IMR-90 (cell line): Measurements from ENCODE around the gene TMEM72. TPM values are rescaled to one million over a fixed set of nuclear protein-coding genes. Genes with fewer than 3 reads are reported as not detected.
A peak's percentile ranks its signal among the peaks of the same experiment; 100 is the strongest.

Source experiments
- ATAC-seq: fragments of 200-7000 bp; cut with Tn5 transposase; 2 replicates; pipeline ENCODE4 v1.9.1; 2020; ENCODE audit warnings: low read depth, mild to moderate bottlenecking, moderate library complexity
- BruUV-seq: library from RNA; stranded (reverse); fragments of 400-500 nt; replicated peaks from 2 replicates; lab custom pipeline; 2021; lab: Mats Ljungman, UMichigan
- CTCF ChIA-PET: fragments of 300-600 bp; formaldehyde crosslinking; extraction: SDS; loops from one replicate; lab custom pipeline; 2021; ENCODE audit warnings: antibody characterized with exemption; lab: Yijun Ruan, JAX
- POLR2A ChIA-PET: fragments of 300-600 bp; sonication (Branson Sonifier 250); formaldehyde crosslinking; loops from one replicate; lab custom pipeline; 2022; ENCODE audit warnings: antibody characterized with exemption; ENCODE audit not compliant: unreplicated experiment; lab: Charles Lee
- DNase-seq: peaks from one replicate; pipeline ENCODE4 v3.0.0; 2013
- H2AFZ ChIP-seq: replicated peaks from 2 replicates; pipeline ENCODE3; 2013; ENCODE audit warnings: low read length, mild to moderate bottlenecking; ENCODE audit not compliant: poor library complexity
- H2AK5ac ChIP-seq: 2 replicates; pipeline ENCODE4 v1.6.1; 2013; ENCODE audit warnings: low read depth, low read length, inconsistent platforms
- H2AK9ac ChIP-seq: replicated peaks from 2 replicates; pipeline ENCODE3; 2013; ENCODE audit warnings: mild to moderate bottlenecking, low read depth, low read length, moderate library complexity; ENCODE audit not compliant: poor library complexity
- H2BK120ac ChIP-seq: 2 replicates; pipeline ENCODE4 v1.6.1; 2013; ENCODE audit warnings: low read depth, low read length, inconsistent platforms
- H2BK15ac ChIP-seq: 3 replicates; pipeline ENCODE4 v1.6.1; 2013; ENCODE audit warnings: low read depth, low read length, inconsistent platforms
- H2BK20ac ChIP-seq: 2 replicates; pipeline ENCODE4 v1.6.1; 2013; ENCODE audit warnings: low read depth, mild to moderate bottlenecking, inconsistent platforms, low read length, moderate library complexity
- H2BK5ac ChIP-seq: 2 replicates; pipeline ENCODE4 v1.6.1; 2013; ENCODE audit warnings: mild to moderate bottlenecking, low read depth, low read length, inconsistent platforms; ENCODE audit not compliant: poor library complexity, severe bottlenecking
- H3K14ac ChIP-seq: replicated peaks from 2 replicates; pipeline ENCODE4 v1.6.1; 2013; ENCODE audit warnings: low read depth, low read length, inconsistent platforms
- H3K18ac ChIP-seq: 2 replicates; pipeline ENCODE4 v1.6.1; 2013; ENCODE audit warnings: low read depth, low read length, control low read depth
- H3K23ac ChIP-seq: 2 replicates; pipeline ENCODE4 v1.6.1; 2013; ENCODE audit warnings: low read depth, low read length, inconsistent platforms
- H3K27ac ChIP-seq: 2 replicates; pipeline ENCODE4 v1.5.1; 2013; ENCODE audit warnings: mild to moderate bottlenecking, control low read depth, low read length; ENCODE audit not compliant: insufficient read depth
- H3K27me3 ChIP-seq: 2 replicates; pipeline ENCODE4 v1.6.1; 2013; ENCODE audit warnings: low read length; ENCODE audit not compliant: control insufficient read depth, insufficient read depth
- H3K36me3 ChIP-seq: 2 replicates; pipeline ENCODE4 v1.6.1; 2013; ENCODE audit warnings: low read length, mixed read lengths; ENCODE audit not compliant: control insufficient read depth, insufficient read depth
- H3K4ac ChIP-seq: 2 replicates; pipeline ENCODE4 v1.6.1; 2013; ENCODE audit warnings: low read depth, low read length, inconsistent platforms
- H3K4me1 ChIP-seq: 2 replicates; pipeline ENCODE4 v1.6.1; 2013; ENCODE audit warnings: low read length, mixed read lengths; ENCODE audit not compliant: control insufficient read depth, insufficient read depth
- H3K4me2 ChIP-seq: 2 replicates; pipeline ENCODE4 v1.6.1; 2013; ENCODE audit warnings: low read depth, mild to moderate bottlenecking, control low read depth, low read length, moderate library complexity
- H3K4me3 ChIP-seq: 2 replicates; pipeline ENCODE4 v1.5.1; 2013; ENCODE audit warnings: low read depth, mild to moderate bottlenecking, control low read depth, low read length, moderate library complexity; ENCODE audit not compliant: insufficient read depth
- H3K56ac ChIP-seq: 2 replicates; pipeline ENCODE4 v1.6.1; 2013; ENCODE audit warnings: low read length, inconsistent platforms; ENCODE audit not compliant: insufficient read depth; ENCODE audit errors: extremely low read depth
- H3K79me1 ChIP-seq, 2 experiments: 2 replicates each; pipeline ENCODE4 v1.6.1; 2013; ENCODE audit warnings: low read length in 2 of 2, inconsistent platforms in 1 of 2, low read depth in 1 of 2
- H3K9ac ChIP-seq: 2 replicates; pipeline ENCODE4 v1.6.1; 2013; ENCODE audit warnings: low read depth, low read length, control low read depth
- H3K9me1 ChIP-seq: 2 replicates; pipeline ENCODE4 v1.6.1; 2013; ENCODE audit warnings: low read length, inconsistent platforms; ENCODE audit not compliant: insufficient read depth
- H3K9me3 ChIP-seq: 2 replicates; pipeline ENCODE4 v1.6.1; 2013; ENCODE audit warnings: low read length; ENCODE audit not compliant: control insufficient read depth, insufficient read depth
- H4K20me1 ChIP-seq: 2 replicates; pipeline ENCODE4 v1.6.1; 2013; ENCODE audit warnings: low read length, inconsistent platforms; ENCODE audit not compliant: insufficient read depth
- H4K5ac ChIP-seq: 2 replicates; pipeline ENCODE4 v1.6.1; 2013; ENCODE audit warnings: mild to moderate bottlenecking, low read depth, low read length, control low read depth
- H4K8ac ChIP-seq, 2 experiments: 2 replicates each; pipeline ENCODE4 v1.6.1; 2013; ENCODE audit warnings: low read depth in 2 of 2, low read length in 2 of 2, control low read depth in 1 of 2, inconsistent platforms in 1 of 2
- H4K91ac ChIP-seq: 2 replicates; pipeline ENCODE4 v1.6.1; 2013; ENCODE audit warnings: low read depth, low read length, inconsistent platforms; ENCODE audit not compliant: insufficient read depth
- BHLHE40 ChIP-seq: fragments of 150-350 bp; IDR thresholded peaks from 2 replicates; pipeline ENCODE4 v1.6.1; 2016; ENCODE audit warnings: mild to moderate bottlenecking, low read depth, low read length
- CEBPB ChIP-seq: IDR thresholded peaks from 2 replicates; pipeline ENCODE4 v1.6.1; 2012; ENCODE audit warnings: low read depth, low read length, improper control_type of control experiment
- CHD1 ChIP-seq: IDR thresholded peaks from 2 replicates; pipeline ENCODE4 v1.6.1; 2012; ENCODE audit warnings: low read depth, low read length, improper control_type of control experiment
- CTCF ChIP-seq: conservative IDR thresholded peaks from 2 replicates; pipeline ENCODE4 v1.5.1; 2012; ENCODE audit warnings: mild to moderate bottlenecking, low read depth, low read length, improper control_type of control experiment
- ELK1 ChIP-seq: fragments of 150-350 bp; IDR thresholded peaks from 2 replicates; pipeline ENCODE4 v1.6.1; 2016; ENCODE audit warnings: low read depth, mild to moderate bottlenecking, low read length, moderate library complexity, borderline replicate concordance
- FOS ChIP-seq: fragments of 150-350 bp; IDR thresholded peaks from 2 replicates; pipeline ENCODE4 v1.6.1; 2016; ENCODE audit warnings: low read depth, low read length
- MAZ ChIP-seq: IDR thresholded peaks from 2 replicates; pipeline ENCODE4 v1.6.1; 2012; ENCODE audit warnings: low read depth, mild to moderate bottlenecking, low read length, improper control_type of control experiment, moderate library complexity, borderline replicate concordance
- NFE2L2 ChIP-seq: fragments of 150-350 bp; IDR thresholded peaks from 2 replicates; pipeline ENCODE4 v1.6.1; 2016; ENCODE audit warnings: low read depth, mild to moderate bottlenecking, low read length
- POLR2A ChIP-seq: IDR thresholded peaks from 2 replicates; pipeline ENCODE4 v1.6.1; 2012; ENCODE audit warnings: mild to moderate bottlenecking, low read depth, low read length
- RCOR1 ChIP-seq: IDR thresholded peaks from 2 replicates; pipeline ENCODE4 v1.6.1; 2012; ENCODE audit warnings: mild to moderate bottlenecking, low read length, improper control_type of control experiment; ENCODE audit not compliant: insufficient replicate concordance
- SMC3 ChIP-seq: fragments of 150-350 bp; IDR thresholded peaks from 2 replicates; pipeline ENCODE4 v1.6.1; 2016; ENCODE audit warnings: low read depth, mild to moderate bottlenecking, antibody characterized with exemption, low read length, moderate library complexity
- USF2 ChIP-seq: fragments of 150-350 bp; IDR thresholded peaks from 2 replicates; pipeline ENCODE4 v1.6.1; 2017; ENCODE audit warnings: mild to moderate bottlenecking, antibody characterized with exemption, low read length, low read depth
- WGBS, 2 experiments: methylation state at CpG; one replicate each; pipeline versions ENCODE4 v1.1.5 to v1.1.7; 2013; ENCODE audit warnings: missing lambda C conversion rate in 2 of 2; ENCODE audit not compliant: insufficient read length in 1 of 2; ENCODE audit errors: extremely low coverage in 2 of 2; 5-methylcytosine and 5-hydroxymethylcytosine counted together
- dilution Hi-C: fragments of 300-500 bp; cut with HindIII; formaldehyde crosslinking; loops from one replicate; pipeline ENCODE4 v1.14.3; 2018; ENCODE audit warnings: low sequenced_read_pairs; ENCODE audit not compliant: unreplicated experiment
- in situ Hi-C: fragments of 300-500 bp; cut with MboI; formaldehyde crosslinking; loops from 3 replicates; pipeline ENCODE4 v1.14.3; 2019; ENCODE audit warnings: low sequenced_read_pairs, inconsistent platforms, mixed read lengths
- intact Hi-C: fragments of 100-400 bp; cut with micrococcal nuclease; formaldehyde crosslinking; loops from 2 replicates; pipeline ENCODE4 v1.10.0; 2022
- polyA plus RNA-seq, 3 experiments: library from polyadenylated mRNA; depleted of rRNA; stranded (reverse); fragments of >200 nt; gene quantifications; 2 replicates each; pipeline ENCODE4 v1.2.3, GENCODE V29; 2012; ENCODE audit warnings: low replicate concordance in 1 of 3
- total RNA-seq: library from RNA; depleted of rRNA; stranded (reverse); fragments of >200 nt; gene quantifications from 2 replicates; pipeline ENCODE4 v1.2.3, GENCODE V29; 2012

The TMEM72 gene
- total and polyA plus RNA-seq, 2 of the 4 experiments (the other 2 are of a cell fraction): not detected

- Histone ChIP-seq H2BK20ac (no peak overlapping the region), H3K27me3 (no peaks in the 10 kb centered on the region; the same call in 1 of the 2 replicates), H3K14ac (no peak overlapping the region), H3K4me3 (no peak overlapping the region), H3K18ac (no peak overlapping the region), H2AK5ac (peak overlapping the region; percentile 33; the same call in 1 of the 2 replicates), H4K8ac (no peak overlapping the region), H3K9ac (no peak overlapping the region), H2BK5ac (no peak overlapping the region), H2AFZ (peak overlapping the region; percentile 81), H4K5ac (no peak overlapping the region), H3K27ac (no peak overlapping the region), H2AK9ac (no peak overlapping the region), H3K23ac (no peak overlapping the region), H4K20me1 (no peaks in the 10 kb centered on the region), H3K4ac (peak overlapping the region; percentile 63; the same call in 1 of the 2 replicates), H4K91ac (no peak overlapping the region), H3K36me3 (no peaks in the 10 kb centered on the region), H2BK120ac (peak overlapping the region; percentile 77), H3K4me2 (no peak overlapping the region), H3K9me1 (peaks cover 9% of the 10 kb centered on the region; the same call in 1 of the 2 replicates), H3K56ac (no peak overlapping the region), H2BK15ac (no peak overlapping the region), H3K4me1 (peaks cover 15% of the 10 kb centered on the region), H3K9me3 (no peaks in the 10 kb centered on the region), H3K79me1 (no peaks in the 10 kb centered on the region)
- DNase-seq (no peak), ATAC-seq (no peak)
- CTCF ChIA-PET: interaction anchor here (1.1 to 1.7 kb wide), 10 partner anchors 12 to 73 kb away, joined by 3 to 11 read pairs (median 6); partner anchors contain the start of gene DEPP1
- POLR2A ChIA-PET: no interaction called here
- no TSS peak for BruUV-seq
- dilution Hi-C loops: no loop called here
- in situ Hi-C loops: no loop called here
- no CpG with 5 or more reads among the region's 10 CpGs for WGBS, 2 experiments
- intact Hi-C loops: loop anchor here (1.0 to 5.0 kb wide), 5 partner anchors 43 to 318 kb away; partner anchors contain the start of gene ZNF22
- TF ChIP-seq CHD1 (no peak), FOS (no peak), CEBPB (no peak), SMC3 (no peak), MAZ (no peak), CTCF (no peak), POLR2A (no peak), RCOR1 (no peak), BHLHE40 (no peak), ELK1 (no peak), NFE2L2 (no peak), USF2 (no peak)
Measured at GRCh38 chr10:44931621-44932516, 20.7 kb downstream of the TMEM72 start.
